Measurements from ENCODE around the gene LUC7L2.
"Not testable (repeated sequence)": the region's sequence is repeated elsewhere in the genome, so short reads cannot be mapped to it uniquely, and the experiment has no call there.

Gene LUC7L2

DNA sequence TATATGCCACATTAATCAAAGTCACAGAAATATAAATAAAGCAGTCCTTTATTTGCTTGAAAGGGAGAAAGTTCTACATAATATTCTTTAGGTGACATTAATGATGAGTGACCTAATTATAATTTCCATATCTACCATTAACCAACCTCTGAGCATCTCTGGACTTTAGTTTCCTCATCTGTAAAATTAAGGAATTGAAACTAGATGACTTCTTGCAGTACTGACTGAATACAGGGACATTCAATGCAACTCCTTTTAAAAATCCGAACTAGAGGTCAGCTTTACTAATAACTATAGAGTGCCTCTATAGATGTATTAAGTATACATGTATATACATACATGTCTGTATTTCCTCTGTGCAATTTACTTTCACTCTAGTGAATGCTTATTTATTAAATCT is 14.7 kb upstream of the LUC7L2 start:
- DNase-seq (ENCODE audit: low read depth, low spot score), result no peak
- no peak overlapping the region for H3K4me3 ChIP-seq (ENCODE audit: low read length)

DNA sequence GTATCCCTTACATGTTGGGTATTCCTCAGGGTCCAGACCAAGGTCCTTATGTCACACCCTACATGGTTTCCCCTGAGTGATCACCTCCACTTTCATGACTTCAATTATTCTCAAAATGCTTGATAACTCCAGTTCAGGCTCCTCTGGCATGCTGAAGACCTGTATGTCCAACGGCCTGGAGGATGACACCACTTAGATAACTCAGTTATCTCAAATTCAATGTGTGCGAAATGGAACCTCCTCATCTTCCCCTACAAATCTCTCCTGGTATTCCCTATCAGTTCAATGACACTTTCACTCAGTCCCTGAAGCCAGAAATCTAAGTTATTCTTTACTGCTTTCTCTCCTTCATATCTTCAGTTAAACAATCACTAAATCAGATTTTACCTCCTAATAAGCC is 8.7 kb upstream of the LUC7L2 start:
- no peak for DNase-seq (ENCODE audit: low read depth, low spot score)
- no peak overlapping the region for H3K4me3 ChIP-seq (ENCODE audit: low read length)

DNA sequence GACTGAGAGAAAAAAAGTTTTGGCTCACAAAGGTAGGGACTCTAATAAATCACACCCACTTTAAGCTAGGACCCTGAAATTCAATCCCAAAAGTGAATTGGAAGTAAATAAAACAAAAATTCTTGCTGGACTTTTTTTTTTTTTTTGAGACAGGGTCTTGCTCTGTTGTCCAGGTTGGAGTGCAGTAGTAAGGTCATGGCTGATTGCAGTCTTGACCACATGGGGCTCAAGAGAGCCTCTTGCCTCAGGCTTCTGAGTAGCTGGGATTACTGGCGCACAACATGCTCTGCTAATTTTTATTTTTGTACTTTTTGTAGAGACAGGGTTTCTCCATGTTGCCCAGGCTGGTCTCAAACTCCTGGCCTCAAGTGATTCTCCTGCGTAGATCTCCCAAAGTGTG is 5.0 kb upstream of the LUC7L2 start:
- H3K4me3 ChIP-seq (ENCODE audit: low read length), result no peak overlapping the region
- no peak for DNase-seq (ENCODE audit: low read depth, low spot score)

DNA sequence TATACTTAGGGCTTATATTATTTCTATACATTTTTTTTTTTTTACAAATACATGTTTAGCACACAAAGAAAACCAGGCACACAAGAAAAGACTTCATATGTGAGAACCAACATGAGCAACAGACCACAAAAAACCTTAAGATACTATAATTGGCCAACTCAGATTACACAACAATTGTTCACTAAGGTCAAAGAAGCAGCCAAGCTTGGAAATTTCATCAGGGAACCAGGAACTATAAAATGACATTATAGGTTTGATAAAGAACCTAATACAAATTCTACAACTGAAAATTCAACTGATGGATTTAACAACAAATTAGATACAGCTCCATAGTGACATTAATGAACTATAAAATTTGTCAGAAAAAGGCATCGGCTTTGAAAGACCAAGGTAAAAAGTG is 4.4 kb upstream of the LUC7L2 start:
- no peak for DNase-seq (ENCODE audit: low read depth, low spot score)
- no peak overlapping the region for H3K4me3 ChIP-seq (ENCODE audit: low read length)

DNA sequence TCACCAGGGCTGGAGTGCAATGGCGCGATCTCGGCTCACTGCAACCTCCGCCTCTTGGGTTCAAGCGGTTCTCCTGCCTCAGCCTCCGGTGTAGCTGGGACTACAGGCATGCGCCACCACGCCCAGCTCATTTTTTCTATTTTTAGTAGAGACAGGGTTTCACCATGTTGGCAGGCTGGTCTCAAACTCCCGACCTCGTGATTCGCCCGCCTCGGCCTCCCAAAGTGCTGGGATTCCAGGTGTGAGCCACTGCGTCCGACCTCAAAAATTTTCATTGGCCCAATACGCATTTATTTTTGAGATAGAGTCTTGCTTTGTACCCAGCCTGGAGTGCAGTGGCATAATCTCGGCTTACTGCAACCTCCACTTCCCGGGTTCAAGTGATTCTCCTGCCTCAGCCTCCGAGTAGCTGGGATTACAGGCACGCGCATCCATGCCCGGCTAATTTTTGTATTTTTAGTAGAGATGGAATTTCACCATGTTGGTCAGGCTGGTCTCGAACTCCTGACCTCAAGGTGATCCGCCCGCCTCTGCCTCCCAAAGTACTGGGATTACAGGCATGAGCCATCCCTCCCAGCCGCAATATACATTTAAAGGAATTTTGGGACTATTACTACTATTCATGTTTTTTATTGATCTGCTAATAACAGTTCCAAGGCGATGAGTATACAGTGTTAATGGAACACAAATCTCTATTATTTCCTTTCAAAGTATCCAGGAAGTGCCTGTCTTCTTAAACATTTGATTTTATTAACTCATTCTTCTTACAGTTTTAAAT is 1.8 kb upstream of the LUC7L2 start:
- H3K4me3 ChIP-seq (ENCODE audit: low read length), result peak overlapping the region; percentile 78
- not testable (repeated sequence) for DNase-seq (ENCODE audit: low read depth, low spot score)

DNA sequence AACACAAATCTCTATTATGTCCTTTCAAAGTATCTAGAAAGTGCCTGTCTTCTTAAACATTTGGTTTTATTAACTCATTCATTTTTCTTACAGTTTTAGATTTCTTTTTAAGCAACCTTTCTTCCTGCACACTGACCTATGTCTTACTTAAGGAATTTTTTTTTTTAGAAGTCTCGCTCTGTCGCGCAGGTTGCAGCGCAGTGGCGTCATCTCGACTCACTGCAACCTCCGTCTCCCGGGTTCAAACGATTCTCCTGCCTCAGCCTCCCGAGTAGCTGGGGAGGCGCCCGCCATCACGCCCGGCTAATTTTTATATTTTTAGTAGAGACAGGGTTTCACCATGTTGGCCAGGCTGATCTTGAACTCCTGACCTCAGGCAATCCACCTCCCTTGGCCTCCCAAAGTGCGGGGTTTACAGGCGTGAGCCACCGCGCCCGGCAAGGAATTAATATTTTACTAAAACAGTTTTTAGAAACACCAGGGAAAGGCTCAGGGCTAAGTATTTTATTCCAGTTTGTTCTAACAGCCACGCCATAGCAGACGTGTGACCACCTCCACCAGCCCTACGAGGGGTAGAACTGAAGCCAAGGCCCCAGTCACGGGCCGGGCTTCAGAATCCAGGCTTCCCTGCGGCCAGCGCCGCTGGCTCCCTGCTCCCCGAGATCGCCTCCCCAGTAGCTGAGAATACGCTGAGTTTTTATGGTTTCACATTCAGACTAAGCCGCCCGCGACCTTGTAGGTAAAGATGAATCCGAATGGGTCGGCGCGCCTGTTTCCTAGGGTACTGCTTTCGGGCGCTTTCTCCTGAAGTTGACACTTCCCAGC is 941 bp upstream of the LUC7L2 start:
- H3K4me3 ChIP-seq (ENCODE audit: low read length), result peak overlapping the region; percentile 78
- DNase-seq (ENCODE audit: low read depth, low spot score), result peak; percentile 52

DNA sequence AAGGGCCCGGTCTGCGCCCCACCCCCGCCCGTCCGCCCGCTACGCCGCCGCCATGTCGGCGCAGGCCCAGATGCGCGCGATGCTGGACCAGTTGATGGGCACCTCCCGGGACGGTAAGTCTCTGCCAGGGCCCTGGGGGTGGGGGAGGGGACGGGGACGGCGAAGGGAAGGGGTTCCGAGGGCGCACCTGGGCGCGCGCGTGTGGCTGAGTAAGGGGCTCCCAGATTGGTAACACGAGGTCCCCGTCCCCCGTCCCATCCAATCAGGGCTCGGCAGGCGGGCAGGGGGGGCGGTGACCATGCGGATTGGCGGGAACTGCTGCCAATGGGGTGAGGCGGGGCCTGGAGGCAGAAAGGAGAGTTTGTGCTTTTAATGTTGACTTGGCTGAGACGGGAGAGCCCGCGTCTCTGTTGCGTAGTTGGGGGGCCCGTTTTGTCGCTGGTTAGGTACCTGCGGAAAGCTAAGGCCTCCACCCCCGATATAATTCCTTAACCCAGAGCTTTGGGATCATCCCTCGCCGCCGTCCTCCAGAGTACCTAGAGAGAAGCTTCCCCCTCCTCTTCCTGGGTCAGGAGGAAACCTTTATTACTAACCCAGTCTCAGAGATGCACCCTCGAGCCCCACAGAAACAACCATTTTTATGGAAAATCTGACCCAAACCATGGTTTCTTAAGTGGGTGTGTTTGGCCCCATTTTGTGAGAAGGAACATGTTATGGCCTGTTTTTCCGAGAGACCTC is 685 bp downstream of the LUC7L2 start:
- peak; percentile 93 for DNase-seq (ENCODE audit: low read depth, low spot score)
- peak overlapping the region; percentile 78 for H3K4me3 ChIP-seq (ENCODE audit: low read length)

DNA sequence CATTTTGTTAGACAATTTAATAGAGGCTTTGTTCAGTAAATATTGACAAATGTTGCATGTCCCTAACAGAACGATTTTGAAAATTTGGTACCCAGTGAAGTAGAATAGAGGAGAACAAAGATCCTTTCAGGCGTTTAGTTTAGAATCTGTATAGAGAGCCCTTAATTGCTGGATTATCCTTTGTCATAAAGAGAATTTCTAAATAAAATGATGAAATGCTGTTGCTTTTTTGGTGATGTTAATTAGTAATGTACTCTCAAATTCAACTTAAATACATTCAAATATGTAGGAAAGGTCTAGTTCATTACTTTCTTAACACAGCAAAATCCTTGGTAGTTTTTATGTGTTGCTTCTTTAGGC is 1.2 kb downstream of the LUC7L2 start:
- H3K4me3 ChIP-seq (ENCODE audit: low read length), result peak overlapping the region; percentile 78
- no peak for DNase-seq (ENCODE audit: low read depth, low spot score)

DNA sequence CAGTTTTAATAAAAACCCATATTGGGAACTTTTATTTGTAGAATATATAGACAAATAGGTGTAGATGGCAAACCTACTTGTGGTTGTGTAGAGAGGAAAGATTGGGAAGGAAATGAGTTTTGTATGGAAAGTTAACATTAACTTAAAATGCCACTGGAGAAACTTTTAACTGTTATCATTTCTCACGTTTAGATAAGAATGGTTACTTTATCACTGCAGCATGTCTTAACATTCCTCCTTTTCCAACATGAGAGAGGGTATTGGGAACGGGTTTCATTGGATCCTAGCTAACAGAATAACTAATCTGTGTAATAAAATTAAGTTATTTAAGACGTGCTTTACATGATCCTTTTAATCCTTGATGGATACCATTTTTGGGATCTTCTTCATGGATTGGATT is 1.8 kb downstream of the LUC7L2 start:
- DNase-seq (ENCODE audit: low read depth, low spot score), result no peak
- H3K4me3 ChIP-seq (ENCODE audit: low read length), result peak overlapping the region; percentile 78

DNA sequence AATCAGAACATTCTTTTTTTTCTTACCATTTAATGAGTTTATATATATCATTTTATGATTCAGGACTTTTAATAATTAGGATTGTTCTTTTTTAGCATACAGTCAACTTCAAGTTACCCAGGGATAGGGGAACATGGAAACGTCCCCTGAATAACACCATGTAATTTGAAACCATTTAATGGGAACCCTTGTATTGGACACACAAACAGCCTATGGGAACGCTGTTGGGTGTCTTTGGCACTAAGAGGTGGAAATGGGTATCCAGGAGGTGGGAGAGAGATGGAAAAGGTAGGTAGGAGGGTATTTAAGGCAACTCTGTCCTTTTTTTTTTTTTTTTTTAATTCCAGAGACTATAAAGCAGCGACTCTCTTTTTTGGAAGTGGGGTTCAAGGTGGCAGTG is 2.6 kb downstream of the LUC7L2 start:
- DNase-seq (ENCODE audit: low read depth, low spot score), result no peak
- no peak overlapping the region for H3K4me3 ChIP-seq (ENCODE audit: low read length)

DNA sequence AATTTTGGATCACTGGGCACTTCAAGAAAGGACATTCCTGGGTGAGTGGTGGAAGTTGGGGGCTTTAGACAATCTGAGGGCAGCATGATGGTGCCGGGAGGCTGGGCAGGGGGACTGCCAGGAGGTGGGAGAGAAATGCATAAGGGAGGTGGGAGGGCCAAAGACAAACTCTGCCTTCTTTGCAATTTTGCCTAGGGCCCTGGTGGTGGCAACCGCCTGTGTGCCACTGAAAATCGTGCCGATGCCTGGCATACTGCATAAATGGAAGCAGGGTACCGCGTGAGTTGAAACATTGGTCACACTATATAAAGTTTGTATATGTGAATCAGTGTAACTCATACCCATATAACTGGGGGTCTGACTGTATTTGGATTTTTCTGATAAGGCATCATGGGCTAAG is 3.3 kb downstream of the LUC7L2 start:
- H3K4me3 ChIP-seq (ENCODE audit: low read length), result no peak overlapping the region
- no peak for DNase-seq (ENCODE audit: low read depth, low spot score)

DNA sequence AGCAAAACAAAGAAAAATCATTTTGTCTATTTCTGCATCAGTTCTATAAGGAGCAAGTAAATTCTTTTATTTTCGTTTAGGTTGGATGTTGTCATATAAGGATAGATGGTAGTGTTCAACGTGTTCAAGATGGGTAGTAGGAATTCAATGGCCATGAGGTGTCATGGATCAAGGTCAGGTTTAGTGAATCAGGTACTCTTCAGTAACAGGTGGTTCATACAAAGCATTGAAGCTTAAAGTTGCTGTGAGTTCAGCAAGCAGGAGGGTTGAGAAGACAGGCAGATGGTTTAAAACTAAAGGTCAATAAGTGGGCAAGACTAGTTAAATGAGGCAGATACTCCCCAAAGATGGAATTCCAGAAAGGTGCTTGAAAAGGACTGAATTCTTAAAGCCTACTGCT is 5.6 kb downstream of the LUC7L2 start:
- DNase-seq (ENCODE audit: low read depth, low spot score), result no peak
- no peak overlapping the region for H3K4me3 ChIP-seq (ENCODE audit: low read length)

DNA sequence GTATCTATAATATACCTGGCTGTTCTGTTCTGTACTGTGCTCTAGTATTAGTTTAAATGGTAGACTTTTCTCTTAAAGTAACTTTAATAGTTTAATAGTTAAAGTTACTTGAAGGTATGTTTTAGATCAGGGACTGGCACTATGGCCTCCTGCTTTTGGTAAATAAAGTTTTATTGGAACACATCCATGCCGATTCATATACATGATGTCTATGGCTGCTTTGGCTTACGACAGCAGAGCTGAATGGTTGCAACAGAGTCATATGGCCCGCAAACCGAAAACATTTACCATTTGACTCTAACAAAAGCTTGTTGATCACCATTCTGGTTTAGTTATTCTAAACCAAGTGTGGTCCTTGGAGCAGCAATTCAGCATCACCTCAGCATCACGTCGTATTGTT is 6.7 kb downstream of the LUC7L2 start:
- H3K4me3 ChIP-seq (ENCODE audit: low read length), result no peak overlapping the region
- no peak for DNase-seq (ENCODE audit: low read depth, low spot score)

DNA sequence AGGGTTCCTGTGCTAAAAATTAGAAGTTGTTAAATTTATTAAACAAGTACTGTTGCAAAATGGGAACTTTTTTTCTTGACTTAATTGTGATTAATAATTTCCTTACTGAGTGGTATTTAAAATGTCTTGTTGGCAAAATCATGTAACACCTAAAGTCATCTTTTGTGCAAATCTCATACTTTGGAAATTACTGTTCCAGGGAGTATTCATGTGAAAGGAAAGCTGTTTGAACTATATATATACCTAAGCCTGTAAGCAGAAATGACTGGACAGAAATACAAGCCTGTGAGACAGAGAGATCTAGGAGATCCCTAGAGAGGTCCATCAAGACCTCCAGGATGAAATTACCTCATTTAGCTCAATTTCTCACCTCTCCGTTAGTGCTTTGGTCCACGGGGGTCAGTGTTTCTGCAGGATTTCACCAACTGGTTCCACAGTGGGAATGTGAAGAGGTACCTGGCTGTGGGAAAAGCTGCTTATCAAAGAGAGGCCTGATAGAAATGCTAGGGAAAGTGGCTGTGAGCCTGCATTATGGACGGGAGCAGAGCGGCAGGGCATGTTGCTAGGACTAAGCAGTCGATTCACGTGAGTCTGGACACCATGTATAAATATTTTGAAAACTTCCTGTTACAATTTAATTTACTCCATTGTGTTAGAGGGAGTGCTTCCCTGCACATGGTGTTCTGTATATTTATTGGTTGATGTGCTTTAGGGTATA is 7.9 kb downstream of the LUC7L2 start:
- DNase-seq (ENCODE audit: low read depth, low spot score), result no peak

DNA sequence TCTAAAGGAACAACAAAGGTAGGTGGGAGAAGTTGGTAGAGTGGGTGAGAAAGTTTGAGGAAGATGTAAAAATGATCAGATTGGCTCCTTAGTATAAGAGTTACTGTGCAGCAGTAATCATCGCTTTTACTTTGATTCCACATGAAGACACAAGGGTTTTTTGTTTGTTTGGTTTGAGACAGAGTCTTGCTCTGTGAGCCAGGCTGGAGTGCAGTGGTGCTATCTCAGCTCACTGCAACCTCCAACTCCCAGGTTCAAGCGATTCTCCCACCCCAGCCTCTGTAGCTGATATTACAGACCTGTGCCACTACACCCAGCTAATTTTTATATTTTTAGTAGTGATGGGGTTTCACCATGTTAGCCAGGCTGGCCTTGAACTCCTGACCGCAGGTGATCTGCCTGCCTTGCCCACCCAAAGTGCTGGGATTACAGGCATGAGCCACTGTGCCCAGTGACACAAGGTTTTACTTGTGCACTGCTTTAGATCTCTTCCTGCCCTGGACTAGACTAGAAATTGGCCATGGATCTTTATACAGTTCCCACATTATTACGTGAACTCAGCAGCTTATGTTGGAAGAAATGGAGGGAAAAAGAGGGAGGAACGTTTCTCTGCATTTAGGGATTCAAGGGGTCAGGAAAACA is 10.7 kb downstream of the LUC7L2 start:
- no peak for DNase-seq (ENCODE audit: low read depth, low spot score)
- no peak overlapping the region for H3K4me3 ChIP-seq (ENCODE audit: low read length)

More for the DNA sequence above, 7.9 kb downstream of the LUC7L2 start:
- H3K4me3 ChIP-seq (ENCODE audit: low read length), result no peak overlapping the region

DNA sequence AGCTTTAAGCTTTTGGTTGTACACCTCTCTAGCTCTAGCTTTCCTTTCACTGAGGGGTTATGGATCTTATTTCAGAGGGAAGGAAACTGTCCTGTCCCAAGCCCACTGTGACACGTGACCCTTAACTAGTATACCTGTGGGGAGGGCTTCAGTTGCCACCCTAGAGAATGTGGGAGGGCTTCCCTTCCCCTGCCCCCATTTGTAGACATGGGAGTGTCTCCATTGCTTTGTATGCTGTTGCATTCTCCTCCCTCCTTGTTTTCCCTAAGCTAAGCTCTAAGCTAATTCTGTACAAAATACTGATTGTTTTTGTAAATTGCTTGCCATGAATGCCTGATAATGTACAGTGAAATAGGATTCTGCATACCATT is 11.2 kb downstream of the LUC7L2 start:
- DNase-seq (ENCODE audit: low read depth, low spot score), result no peak
- H3K4me3 ChIP-seq (ENCODE audit: low read length), result no peak overlapping the region

DNA sequence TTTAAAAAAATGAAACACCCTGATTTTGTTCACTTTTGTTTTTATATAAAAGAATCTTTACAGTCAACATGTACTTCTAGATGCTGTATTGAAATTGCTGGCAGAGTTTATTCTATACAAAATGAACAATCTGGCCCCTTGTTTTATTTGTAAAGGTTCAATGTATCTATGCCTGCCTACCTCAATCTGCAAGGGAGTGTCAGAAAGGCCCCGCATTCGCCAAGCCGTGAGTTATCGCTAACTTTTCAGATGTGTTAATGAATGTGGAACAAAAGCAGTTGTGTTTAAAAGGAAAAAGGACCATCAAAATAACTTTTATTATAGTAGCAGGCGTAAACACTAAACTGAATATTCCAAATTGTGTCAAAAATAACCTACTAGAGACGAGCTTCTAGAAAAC is 14.6 kb downstream of the LUC7L2 start:
- no peak overlapping the region for H3K4me3 ChIP-seq (ENCODE audit: low read length)
- no peak for DNase-seq (ENCODE audit: low read depth, low spot score)

DNA sequence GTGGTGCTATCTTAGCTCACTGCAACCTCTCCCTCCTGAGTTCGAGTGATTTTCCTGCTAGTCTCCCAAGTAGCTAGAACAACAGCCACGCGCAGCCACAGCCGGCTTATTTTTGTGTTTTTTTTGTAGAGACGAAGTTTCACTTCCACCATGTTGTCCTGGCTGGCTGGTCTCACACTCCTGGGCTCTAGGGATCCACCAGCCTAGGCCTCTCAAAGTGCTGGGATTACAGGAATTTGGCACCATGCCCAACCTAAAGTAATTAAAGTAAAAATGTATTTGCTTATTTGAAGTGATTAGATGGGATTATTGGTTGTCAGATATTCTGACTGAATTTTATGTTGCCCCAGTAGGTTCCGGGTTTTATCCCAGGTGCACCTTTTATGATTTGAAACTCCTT is 22.7 kb downstream of the LUC7L2 start:
- no peak for DNase-seq (ENCODE audit: low read depth, low spot score)

DNA sequence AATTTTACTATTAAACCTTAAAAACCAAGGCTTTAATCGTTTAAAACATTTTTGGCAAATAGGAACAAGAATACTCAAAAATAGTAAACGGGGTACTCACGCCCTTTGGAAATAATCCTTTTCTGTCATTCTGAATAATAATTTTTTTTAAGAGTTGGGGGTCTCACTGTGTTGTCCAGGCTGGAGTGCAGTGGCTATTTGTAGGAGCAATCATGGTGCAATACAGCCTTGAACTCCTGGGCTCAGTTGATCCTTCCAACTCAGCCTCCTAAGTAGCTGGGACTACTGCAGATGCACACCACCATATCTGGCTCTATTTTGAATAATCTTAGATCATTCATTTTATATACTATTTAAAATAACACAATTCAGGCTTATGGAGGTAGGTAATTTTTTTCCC is 24.9 kb downstream of the LUC7L2 start:
- DNase-seq (ENCODE audit: low read depth, low spot score), result no peak
- no peak overlapping the region for H3K4me3 ChIP-seq (ENCODE audit: low read length)

More for the DNA sequence above, 22.7 kb downstream of the LUC7L2 start:
- H3K4me3 ChIP-seq (ENCODE audit: low read length), result no peak overlapping the region
